ENCODE results near the gene VAX1.

Gene VAX1

GRCh38 chr10:117145019-117145418, 6.9 kb upstream of the VAX1 start:
- Mint-ChIP-seq H3K4me3 (no peak overlapping the region), H3K27ac (no peak overlapping the region), H3K36me3 (ENCODE audit: low read depth) (no peaks in the 10 kb centered on the region), H3K9me3 (peaks cover 35% of the 10 kb centered on the region), H3K27me3 (ENCODE audit: low read depth, poor library complexity) (peaks cover 100% of the 10 kb centered on the region), H3K4me1 (no peaks in the 10 kb centered on the region)
- TF ChIP-seq CTCF (IDR thresholded peaks at IDR 0.05): no peak
- DNase-seq: no peak

GRCh38 chr10:117143103-117143823, 5.2 kb upstream of the VAX1 start:
- Mint-ChIP-seq H3K4me1 (peaks cover 11% of the 10 kb centered on the region), H3K27ac (no peak overlapping the region), H3K27me3 (ENCODE audit: low read depth, poor library complexity) (peaks cover 100% of the 10 kb centered on the region), H3K36me3 (ENCODE audit: low read depth) (no peaks in the 10 kb centered on the region), H3K9me3 (peaks cover 35% of the 10 kb centered on the region), H3K4me3 (no peak overlapping the region)
- DNase-seq: no peak
- TF ChIP-seq CTCF (IDR thresholded peaks at IDR 0.05): no peak

- no peak overlapping the region for H3K4me3 Mint-ChIP-seq
- TF ChIP-seq CTCF (IDR thresholded peaks at IDR 0.05): no peak
- H3K27me3 Mint-ChIP-seq (ENCODE audit: low read depth, poor library complexity): peaks cover 100% of the 10 kb centered on the region
- no peak for DNase-seq
- H3K27ac Mint-ChIP-seq: no peak overlapping the region
- peaks cover 16% of the 10 kb centered on the region for H3K4me1 Mint-ChIP-seq
- H3K36me3 Mint-ChIP-seq (ENCODE audit: low read depth): no peaks in the 10 kb centered on the region
- peaks cover 26% of the 10 kb centered on the region for H3K9me3 Mint-ChIP-seq
Measured at GRCh38 chr10:117140525-117140902, 2.4 kb upstream of the VAX1 start.

GRCh38 chr10:117139581-117140524, 1.8 kb upstream of the VAX1 start:
- H3K4me1 Mint-ChIP-seq: peaks cover 16% of the 10 kb centered on the region
- H3K4me3 Mint-ChIP-seq: peak overlapping the region; percentile 52
- no peaks in the 10 kb centered on the region for H3K36me3 Mint-ChIP-seq (ENCODE audit: low read depth)
- peak; percentile 42 for DNase-seq
- H3K27me3 Mint-ChIP-seq (ENCODE audit: low read depth, poor library complexity): peaks cover 100% of the 10 kb centered on the region
- no peak for TF ChIP-seq CTCF (IDR thresholded peaks at IDR 0.05)
- H3K9me3 Mint-ChIP-seq: peaks cover 21% of the 10 kb centered on the region
- H3K27ac Mint-ChIP-seq: no peak overlapping the region

GRCh38 chr10:117138838-117139580, 939 bp upstream of the VAX1 start:
- H3K36me3 Mint-ChIP-seq (ENCODE audit: low read depth): no peaks in the 10 kb centered on the region
- no peak for TF ChIP-seq CTCF (IDR thresholded peaks at IDR 0.05)
- H3K4me3 Mint-ChIP-seq: peak overlapping the region; percentile 66
- peaks cover 15% of the 10 kb centered on the region for H3K9me3 Mint-ChIP-seq
- peaks cover 16% of the 10 kb centered on the region for H3K4me1 Mint-ChIP-seq
- H3K27me3 Mint-ChIP-seq (ENCODE audit: low read depth, poor library complexity): peaks cover 100% of the 10 kb centered on the region
- no peak overlapping the region for H3K27ac Mint-ChIP-seq
- no peak for DNase-seq
